HEK293T (cell line): ENCODE measurements around the gene MIA2.

ENCODE experiments used
- CTCF ChIA-PET: fragments of 350-600 bp; formaldehyde crosslinking; extraction: SDS; loops from one replicate; lab custom pipeline; 2021; ENCODE audit warnings: antibody characterized with exemption, inconsistent platforms; lab: Yijun Ruan, JAX
- POLR2A ChIA-PET: fragments of 350-600 bp; formaldehyde crosslinking; extraction: SDS; loops from one replicate; lab custom pipeline; 2020; ENCODE audit warnings: antibody characterized with exemption, inconsistent platforms; lab: Yijun Ruan, JAX
- DNase-seq: peaks from one replicate; pipeline ENCODE4 v3.0.0; 2012; ENCODE audit warnings: mixed read lengths; ENCODE audit errors: extremely low spot score
- ARNT ChIP-seq: fragments of 450-650 bp; IDR thresholded peaks from 2 replicates; pipeline ENCODE4 v1.6.1; 2017; ENCODE audit warnings: mild to moderate bottlenecking
- BHLHE40 ChIP-seq: fragments of 450-650 bp; IDR thresholded peaks from 2 replicates; pipeline ENCODE4 v1.6.1; 2016; ENCODE audit warnings: mild to moderate bottlenecking, moderate library complexity, borderline replicate concordance
- CTBP1 ChIP-seq: fragments of 450-650 bp; IDR thresholded peaks from 2 replicates; pipeline ENCODE4 v1.6.1; 2016; ENCODE audit warnings: borderline replicate concordance
- ELF4 ChIP-seq: fragments of 450-650 bp; IDR thresholded peaks from 2 replicates; pipeline ENCODE4 v1.6.1; 2017; ENCODE audit warnings: antibody characterized with exemption
- FOXA1 ChIP-seq: fragments of 450-650 bp; IDR thresholded peaks from 2 replicates; pipeline ENCODE4 v1.6.1; 2016; ENCODE audit warnings: mild to moderate bottlenecking
- FOXK2 ChIP-seq: fragments of 450-650 bp; IDR thresholded peaks from 2 replicates; pipeline ENCODE4 v1.6.1; 2016; ENCODE audit warnings: mild to moderate bottlenecking
- FOXM1 ChIP-seq: fragments of 450-650 bp; IDR thresholded peaks from 2 replicates; pipeline ENCODE4 v1.6.1; 2017; ENCODE audit warnings: mild to moderate bottlenecking, borderline replicate concordance
- HDGF ChIP-seq: fragments of 450-650 bp; IDR thresholded peaks from 2 replicates; pipeline ENCODE4 v1.6.1; 2017; ENCODE audit warnings: antibody characterized with exemption, borderline replicate concordance
- L3MBTL2 ChIP-seq: fragments of 450-650 bp; conservative IDR thresholded peaks from 2 replicates; pipeline ENCODE4 v1.6.1; 2016; ENCODE audit warnings: mild to moderate bottlenecking
- LEF1 ChIP-seq: fragments of 450-650 bp; IDR thresholded peaks from 2 replicates; pipeline ENCODE4 v1.6.1; 2017; ENCODE audit warnings: mild to moderate bottlenecking, borderline replicate concordance
- NFRKB ChIP-seq: fragments of 450-650 bp; IDR thresholded peaks from 2 replicates; pipeline ENCODE4 v1.6.1; 2016; ENCODE audit warnings: mild to moderate bottlenecking, moderate library complexity
- SP1 ChIP-seq: fragments of 450-650 bp; IDR thresholded peaks from 2 replicates; pipeline ENCODE4 v1.6.1; 2017
- SUZ12 ChIP-seq: fragments of 450-650 bp; IDR thresholded peaks from 2 replicates; pipeline ENCODE4 v1.6.1; 2016; ENCODE audit warnings: mild to moderate bottlenecking
- TARDBP ChIP-seq: fragments of 450-650 bp; IDR thresholded peaks from 2 replicates; pipeline ENCODE4 v1.6.1; 2016
- ZNF384 ChIP-seq: fragments of 450-650 bp; IDR thresholded peaks from 2 replicates; pipeline ENCODE4 v1.6.1; 2016
- TF ChIP-seq, protein P1 (sequence below): fragments of 450-650 bp; IDR thresholded peaks from 2 replicates; pipeline ENCODE4 v1.6.1; 2016

MIA2 gene

DNA sequence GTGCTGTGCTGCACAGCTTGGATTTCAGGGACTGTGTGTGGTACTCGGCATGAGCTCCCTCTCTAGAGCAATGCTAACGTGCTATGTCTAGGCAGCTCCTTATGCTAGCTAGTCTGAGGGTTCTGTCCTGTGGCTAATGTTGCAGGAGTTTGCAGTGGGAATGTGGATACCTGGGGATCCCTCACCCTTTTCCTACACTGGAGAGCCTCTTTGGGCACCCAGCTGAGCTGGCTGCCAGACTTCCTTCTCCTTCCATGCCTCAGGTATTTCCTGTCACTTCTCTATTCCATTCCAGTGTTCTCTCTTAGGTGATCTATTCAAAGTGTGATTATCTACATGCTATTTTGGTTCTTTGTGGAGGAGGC is 133.7 kb downstream of the MIA2 start:
- ChIA-PET CTCF (interaction anchor here (0.7 kb wide), 1 partner anchor 260 kb away, joined by 3 read pairs; no protein-coding TSS in a partner anchor), POLR2A (interaction anchor here (1.1 kb wide), 1 partner anchor 197 kb away, joined by 3 read pairs; the partner anchor contains the start of gene TRAPPC6B)
- TF ChIP-seq L3MBTL2 = no peak
- TF ChIP-seq FOXA1 = no peak
- no peak for TF ChIP-seq SUZ12
- TF ChIP-seq BHLHE40 = no peak
- no peak for TF ChIP-seq CTBP1
- TF ChIP-seq, protein P1, sequence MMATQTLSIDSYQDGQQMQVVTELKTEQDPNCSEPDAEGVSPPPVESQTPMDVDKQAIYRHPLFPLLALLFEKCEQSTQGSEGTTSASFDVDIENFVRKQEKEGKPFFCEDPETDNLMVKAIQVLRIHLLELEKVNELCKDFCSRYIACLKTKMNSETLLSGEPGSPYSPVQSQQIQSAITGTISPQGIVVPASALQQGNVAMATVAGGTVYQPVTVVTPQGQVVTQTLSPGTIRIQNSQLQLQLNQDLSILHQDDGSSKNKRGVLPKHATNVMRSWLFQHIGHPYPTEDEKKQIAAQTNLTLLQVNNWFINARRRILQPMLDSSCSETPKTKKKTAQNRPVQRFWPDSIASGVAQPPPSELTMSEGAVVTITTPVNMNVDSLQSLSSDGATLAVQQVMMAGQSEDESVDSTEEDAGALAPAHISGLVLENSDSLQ = no peak
- TF ChIP-seq ELF4 = no peak
- TF ChIP-seq LEF1 = no peak
- no peak for TF ChIP-seq ZNF384
- no peak for TF ChIP-seq TARDBP
- no peak for TF ChIP-seq HDGF
- no peak for TF ChIP-seq FOXK2

DNA sequence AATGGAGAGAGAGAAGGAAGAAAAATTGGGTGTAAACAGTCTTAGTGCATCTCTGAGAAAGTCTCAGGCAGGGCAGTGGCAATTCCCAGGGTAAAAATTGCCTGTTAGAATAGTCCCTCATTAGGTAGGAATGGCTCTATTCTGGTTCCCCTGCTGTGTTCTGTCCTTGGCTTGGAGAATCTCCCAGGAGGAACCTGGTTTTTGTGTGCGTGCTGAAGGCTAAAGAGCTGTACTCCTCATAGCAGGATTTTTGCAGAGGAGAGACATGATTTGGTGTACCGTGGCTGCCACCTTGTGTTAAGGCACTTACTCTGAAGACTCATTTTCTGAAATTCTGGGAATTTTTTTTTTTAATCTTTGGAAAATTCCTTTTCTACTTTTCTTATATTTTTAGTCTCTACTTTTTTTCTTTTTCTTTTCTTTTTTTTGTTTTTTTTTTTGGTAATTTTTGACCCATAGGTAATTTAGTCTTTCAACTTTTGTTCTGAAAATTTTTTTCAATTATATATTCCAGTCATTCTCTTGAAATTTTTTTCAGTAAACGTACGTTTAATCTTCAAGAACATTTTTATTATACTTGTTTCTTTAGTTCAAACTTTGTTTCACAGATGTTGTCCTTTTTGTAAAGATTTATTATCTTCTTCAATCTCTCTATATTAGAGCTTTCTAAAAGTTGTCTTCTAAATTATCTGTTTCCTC is 134.7 kb downstream of the MIA2 start:
- peak; percentile 66 for DNase-seq
- POLR2A ChIA-PET = interaction anchor here (1.5 to 1.8 kb wide), 2 partner anchors 64 to 265 kb away, joined by 4 to 6 read pairs; partner anchors contain the start of genes FBXO33 and SEC23A
- CTCF ChIA-PET = interaction anchor here (0.6 to 1.2 kb wide), 3 partner anchors 36 to 238 kb away, joined by 3 to 8 read pairs (median 5); no protein-coding TSS in a partner anchor
- no peak for TF ChIP-seq FOXA1
- TF ChIP-seq ZNF384 = peak; percentile 68

More for the DNA sequence above, 133.7 kb downstream of the MIA2 start:
- no peak for DNase-seq

DNA sequence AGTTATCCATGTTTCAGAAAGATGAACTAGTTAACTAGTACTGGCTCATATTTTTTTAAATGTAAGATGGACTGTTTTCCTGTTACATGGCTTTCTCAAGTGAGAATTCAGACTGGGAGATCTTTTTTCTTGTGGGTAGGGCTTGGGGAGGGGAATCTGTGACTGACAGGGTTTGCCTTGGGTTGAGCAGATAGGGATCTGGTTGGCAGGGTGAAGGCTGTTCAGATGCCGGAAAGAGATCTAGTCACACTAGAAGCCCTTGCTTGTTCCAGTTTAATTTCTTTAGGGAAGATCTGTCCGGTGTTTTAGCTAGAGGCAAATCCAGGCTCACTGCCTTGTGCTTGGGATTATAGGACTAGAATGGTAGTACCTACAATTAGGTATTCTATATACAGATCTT is 135.3 kb downstream of the MIA2 start:
- ChIA-PET POLR2A (interaction anchor here (1.5 to 1.8 kb wide), 2 partner anchors 64 to 266 kb away, joined by 4 to 6 read pairs; partner anchors contain the start of genes FBXO33 and SEC23A), CTCF (interaction anchor here (0.6 to 1.2 kb wide), 2 partner anchors 13 to 137 kb away, joined by 3 to 5 read pairs; no protein-coding TSS in a partner anchor)
- TF ChIP-seq, protein P1 = no peak
- TF ChIP-seq CTBP1 (no peak), FOXM1 (no peak), BHLHE40 (no peak), L3MBTL2 (no peak), ZNF384 (no peak), SP1 (no peak), TARDBP (no peak), NFRKB (no peak), ELF4 (no peak), FOXK2 (no peak), LEF1 (no peak), HDGF (no peak), ARNT (no peak), FOXA1 (no peak), SUZ12 (no peak)
- no peak for DNase-seq

DNA sequence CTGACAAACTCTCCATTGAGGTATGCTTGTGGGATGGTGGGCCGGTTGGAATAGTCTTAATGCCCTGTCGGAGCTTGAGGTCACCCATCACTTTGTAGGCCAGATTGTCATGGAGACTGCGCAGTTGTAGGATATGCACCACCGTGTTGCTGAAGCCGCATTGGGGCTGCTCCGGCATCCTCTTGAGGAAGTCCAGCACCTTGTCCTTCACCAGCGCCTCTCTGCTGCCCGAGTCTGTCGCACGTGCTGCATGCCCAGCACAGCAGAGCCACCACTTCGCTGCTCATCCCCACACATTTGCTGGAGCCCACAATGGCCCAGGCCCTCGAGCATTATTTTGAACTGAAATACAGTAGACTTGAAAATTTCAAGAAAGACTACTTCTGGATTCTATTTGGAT is 136.7 kb downstream of the MIA2 start:
- ChIA-PET POLR2A (no interaction called here), CTCF (no interaction called here)
- no peak for DNase-seq
- TF ChIP-seq BHLHE40 (no peak), TARDBP (no peak), FOXM1 (no peak), ZNF384 (no peak), HDGF (no peak), FOXA1 (no peak), CTBP1 (no peak), L3MBTL2 (no peak), SUZ12 (no peak), ARNT (no peak), NFRKB (no peak), ELF4 (no peak), FOXK2 (no peak), LEF1 (no peak), SP1 (no peak)
- TF ChIP-seq, protein P1 = no peak

DNA sequence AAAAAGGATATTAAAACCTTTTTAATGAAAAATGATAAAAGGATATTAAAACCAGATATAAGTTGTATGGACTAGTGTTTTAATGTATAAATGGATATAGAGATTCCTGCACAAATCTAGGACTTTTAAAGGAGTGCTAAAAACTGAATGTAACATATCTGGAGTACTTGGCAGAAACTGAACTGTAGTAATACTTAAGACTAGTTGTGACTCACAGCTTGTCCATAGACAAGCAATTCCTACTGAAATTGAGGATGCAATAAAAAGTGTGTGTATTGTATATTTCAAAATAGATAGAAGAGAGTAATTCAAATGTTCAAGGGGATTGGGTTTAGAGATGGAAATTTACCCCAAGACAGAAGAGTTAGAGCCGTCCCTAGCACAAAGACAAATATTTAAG is 138.9 kb downstream of the MIA2 start:
- CTCF ChIA-PET = no interaction called here
- no peak for TF ChIP-seq FOXM1
- no peak for TF ChIP-seq ZNF384
- TF ChIP-seq, protein P1 = no peak
- no peak for TF ChIP-seq L3MBTL2
- no peak for TF ChIP-seq SP1
- no peak for TF ChIP-seq FOXK2
- no peak for TF ChIP-seq NFRKB
- no peak for TF ChIP-seq ELF4
- TF ChIP-seq CTBP1 = no peak
- no peak for TF ChIP-seq BHLHE40
- no peak for TF ChIP-seq ARNT
- TF ChIP-seq SUZ12 = no peak
- no peak for TF ChIP-seq LEF1
- no peak for TF ChIP-seq HDGF
- no peak for TF ChIP-seq TARDBP
- no peak for TF ChIP-seq FOXA1
- POLR2A ChIA-PET = interaction anchor here (1.4 kb wide), 1 partner anchor 60 kb away, joined by 4 read pairs; the partner anchor contains the start of gene FBXO33
- no peak for DNase-seq
